GM12864 (cell line): Measurements from ENCODE around the gene ARHGAP22.

Source experiments
- DNase-seq: peaks from one replicate; pipeline ENCODE4 v3.0.0-alpha.2; 2011; ENCODE audit warnings: low read depth
- H3K4me3 ChIP-seq: 2 replicates; pipeline ENCODE4 v1.5.1; 2011; ENCODE audit warnings: mild to moderate bottlenecking, low read depth, low read length, control low read depth
- CTCF ChIP-seq: IDR thresholded peaks from 2 replicates; pipeline ENCODE4 v1.5.1; 2011; ENCODE audit warnings: low read depth, mild to moderate bottlenecking, moderate library complexity, low read length, control low read depth, inconsistent platforms; ENCODE audit errors: missing control alignments

The ARHGAP22 gene

GRCh38 chr10:48638739-48639527, 34.1 kb upstream of the ARHGAP22 start:
- H3K4me3 ChIP-seq: no peak overlapping the region
- no peak for TF ChIP-seq CTCF
- no peak for DNase-seq

- no peak overlapping the region for H3K4me3 ChIP-seq
- no peak for TF ChIP-seq CTCF
- no peak for DNase-seq
Measured at GRCh38 chr10:48638158-48638557, 33.3 kb upstream of the ARHGAP22 start.

- no peak for TF ChIP-seq CTCF
- DNase-seq: no peak
Measured at GRCh38 chr10:48636901-48637300, 32.0 kb upstream of the ARHGAP22 start.

GRCh38 chr10:48636231-48636630, 31.4 kb upstream of the ARHGAP22 start:
- TF ChIP-seq CTCF: no peak
- DNase-seq: no peak
- no peak overlapping the region for H3K4me3 ChIP-seq

More at GRCh38 chr10:48636901-48637300, 32.0 kb upstream of the ARHGAP22 start:
- H3K4me3 ChIP-seq: no peak overlapping the region

- no peak for DNase-seq
- TF ChIP-seq CTCF: no peak
- H3K4me3 ChIP-seq: no peak overlapping the region
Measured at GRCh38 chr10:48634984-48635557, 30.2 kb upstream of the ARHGAP22 start.

- DNase-seq: no peak
- TF ChIP-seq CTCF: no peak
- no peak overlapping the region for H3K4me3 ChIP-seq
Measured at GRCh38 chr10:48634198-48634983, 29.5 kb upstream of the ARHGAP22 start.
